Stimulated activated CD8-positive, alpha-beta memory T cell treated with anti-CD3 and anti-CD28 coated beads, Interleukin-7, amount 100 ng/mL, for 1 hour (primary cell): Measurements from ENCODE around the gene UCP2.
"Not testable (repeated sequence)": the region's sequence is repeated elsewhere in the genome, so short reads cannot be mapped to it uniquely, and the experiment has no call there.

Experiments used
- DNase-seq, 2 donors: peaks; one replicate each; pipeline ENCODE4 v3.0.0-alpha.2; 2020; ENCODE audit warnings: low read depth in 2 of 2

UCP2 gene

DNA sequence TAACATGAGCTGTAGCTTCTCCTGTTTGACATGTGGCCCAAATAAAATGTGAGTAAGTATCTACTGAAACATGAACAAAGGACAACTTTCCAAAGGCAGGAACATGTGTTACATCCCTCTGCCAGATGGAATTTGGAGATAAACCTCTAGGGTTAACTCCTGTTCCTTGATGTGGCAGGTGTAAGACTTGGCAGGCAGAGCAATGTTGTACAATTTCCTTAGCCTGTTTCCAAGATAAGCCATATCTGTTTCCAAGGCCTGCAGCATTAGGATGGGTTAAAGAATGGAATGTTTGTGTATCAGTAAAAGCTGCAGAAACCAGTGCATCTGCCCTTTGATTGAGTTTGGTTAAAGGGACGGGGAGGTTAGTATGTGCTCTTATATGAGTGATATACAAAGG, 40.6 kb downstream of the UCP2 start:
- DNase-seq, result no peak

DNA sequence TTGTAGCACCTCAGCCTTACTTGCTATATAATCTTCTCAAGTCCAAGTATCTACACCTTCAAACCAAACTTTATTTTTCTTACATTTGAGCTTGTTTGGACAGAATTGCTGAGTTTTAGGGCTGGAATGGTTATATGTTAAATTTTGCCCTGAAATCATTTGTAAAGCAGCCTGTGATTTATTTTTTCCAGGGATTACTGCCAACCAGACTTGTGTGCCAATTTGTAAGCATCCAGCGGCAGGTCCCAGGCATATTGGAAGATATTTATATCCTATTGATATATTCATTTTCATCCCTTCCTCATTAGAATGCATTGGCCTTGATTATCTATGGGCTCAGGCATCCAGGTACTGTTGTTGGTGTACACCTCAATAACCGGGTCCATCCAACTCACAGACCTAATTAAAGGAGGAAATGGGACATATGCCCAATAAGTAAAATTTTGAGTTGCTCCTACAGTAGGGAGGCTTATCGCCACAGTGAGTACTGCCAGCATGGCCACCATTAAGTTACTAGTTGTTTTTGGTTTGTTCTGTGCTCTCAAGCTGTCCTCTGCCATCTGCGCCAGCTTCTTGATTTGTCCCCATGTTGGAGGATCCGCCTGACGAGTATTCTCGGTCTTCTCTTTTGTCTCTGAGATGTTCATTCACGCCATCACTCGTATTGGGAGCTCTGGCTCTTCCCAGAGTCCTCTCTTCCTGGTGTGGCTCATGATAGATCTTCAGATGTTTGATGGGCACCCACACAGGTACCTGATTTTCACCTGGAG, 41.7 kb downstream of the UCP2 start:
- no peak for DNase-seq

DNA sequence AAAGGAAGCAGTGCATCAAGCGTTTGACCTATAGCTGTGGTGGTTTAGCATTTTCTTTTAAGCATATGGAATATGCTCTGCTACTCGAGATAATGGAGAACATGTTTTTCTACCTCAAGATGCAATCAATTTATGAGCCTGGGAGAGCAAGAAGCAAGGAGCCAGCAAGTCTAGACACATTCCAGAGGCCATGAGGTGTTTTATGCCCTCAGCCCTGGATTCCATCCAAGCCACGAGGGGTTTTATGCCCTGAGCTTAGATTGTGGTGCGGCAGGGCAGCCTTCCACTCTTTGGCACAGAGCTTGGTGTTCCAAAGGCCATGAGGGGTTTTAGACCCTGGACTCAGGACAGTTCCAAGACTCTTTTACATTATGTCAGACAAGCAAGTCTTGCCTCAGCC, 43.5 kb downstream of the UCP2 start:
- no peak for DNase-seq

DNA sequence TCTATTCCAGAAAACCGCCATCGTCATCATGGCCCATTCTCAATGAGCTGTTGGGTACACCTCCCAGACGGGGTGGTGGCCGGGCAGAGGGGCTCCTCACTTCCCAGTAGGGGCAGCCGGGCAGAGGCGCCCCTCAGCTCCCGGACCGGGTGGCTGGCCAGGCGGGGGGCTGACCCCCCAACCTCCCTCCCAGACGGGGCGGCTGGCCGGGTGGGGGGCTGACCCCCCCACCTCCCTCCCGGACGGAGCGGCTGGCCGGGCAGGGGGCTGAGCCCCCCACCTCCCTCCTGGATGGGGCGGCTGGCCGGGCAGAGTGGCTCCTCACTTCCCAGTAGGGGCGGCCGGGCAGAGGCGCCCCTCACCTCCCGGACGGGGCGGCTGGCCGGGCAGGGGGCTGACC, 46.6 kb downstream of the UCP2 start:
- DNase-seq, result not testable (repeated sequence)

DNA sequence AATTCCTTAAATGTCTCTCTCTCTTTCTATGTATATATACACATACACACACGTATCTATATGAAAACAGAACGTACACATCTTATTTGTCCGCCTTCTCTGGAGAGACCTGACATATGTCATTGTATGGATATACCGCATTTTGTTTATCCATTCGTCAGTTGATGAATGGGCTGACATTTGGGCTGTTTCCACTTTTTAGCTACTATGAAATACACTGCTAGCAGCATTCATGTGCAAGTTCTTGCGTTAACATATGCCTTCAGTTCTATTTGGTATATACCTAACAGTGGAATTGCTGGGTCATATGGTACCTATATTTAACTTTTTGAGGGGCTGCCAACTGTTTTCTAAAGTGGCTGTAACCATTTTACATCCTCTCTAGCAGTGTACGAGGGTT, 49.9 kb downstream of the UCP2 start:
- DNase-seq, result no peak

DNA sequence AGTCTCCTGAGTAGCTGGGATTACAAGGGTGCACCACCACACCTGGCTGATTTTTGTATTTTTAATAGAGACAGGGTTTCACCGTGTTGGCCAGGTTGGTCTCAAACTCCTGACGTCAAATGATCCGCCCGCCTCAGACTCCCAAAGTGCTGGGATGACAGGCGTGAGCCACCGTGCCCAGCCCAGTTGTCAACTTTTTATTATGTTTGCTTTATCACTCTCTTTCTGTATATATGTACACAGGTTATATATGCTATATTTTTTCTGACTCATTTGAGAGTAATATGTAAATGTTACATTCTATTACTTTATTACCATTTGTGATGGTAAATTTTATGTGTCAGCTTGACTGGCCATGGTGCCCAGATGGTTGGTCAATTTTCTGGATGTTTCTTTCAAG, 50.7 kb downstream of the UCP2 start:
- no peak for DNase-seq

DNA sequence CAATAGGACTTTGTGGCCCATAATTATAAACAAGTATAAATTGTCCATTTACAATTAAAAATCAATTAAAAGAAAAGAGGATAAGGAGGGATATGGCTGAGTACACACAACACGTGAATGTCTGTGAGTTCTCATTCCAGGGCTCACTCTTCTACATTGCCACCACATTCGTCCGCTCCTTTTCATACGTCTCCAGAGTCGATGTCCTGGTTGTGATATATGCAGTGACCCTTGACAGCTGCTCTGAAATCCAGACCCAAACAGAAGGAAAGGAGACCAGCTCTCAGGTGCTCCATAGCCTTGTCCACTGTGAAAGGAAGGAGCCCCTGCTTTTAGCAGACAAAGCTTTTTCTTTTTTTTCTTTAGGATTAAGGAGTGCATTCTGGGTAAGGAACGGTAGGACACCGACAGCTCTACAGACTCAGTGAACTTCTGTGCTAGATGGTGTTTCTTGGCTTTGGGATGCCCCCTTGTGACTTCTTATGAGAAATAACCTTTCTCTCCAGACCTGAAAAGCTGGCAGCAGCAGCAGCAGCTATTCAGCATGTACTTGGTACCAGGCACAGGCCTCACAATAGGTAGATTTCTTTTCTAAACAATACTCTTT, 51.5 kb downstream of the UCP2 start:
- no peak for DNase-seq

DNA sequence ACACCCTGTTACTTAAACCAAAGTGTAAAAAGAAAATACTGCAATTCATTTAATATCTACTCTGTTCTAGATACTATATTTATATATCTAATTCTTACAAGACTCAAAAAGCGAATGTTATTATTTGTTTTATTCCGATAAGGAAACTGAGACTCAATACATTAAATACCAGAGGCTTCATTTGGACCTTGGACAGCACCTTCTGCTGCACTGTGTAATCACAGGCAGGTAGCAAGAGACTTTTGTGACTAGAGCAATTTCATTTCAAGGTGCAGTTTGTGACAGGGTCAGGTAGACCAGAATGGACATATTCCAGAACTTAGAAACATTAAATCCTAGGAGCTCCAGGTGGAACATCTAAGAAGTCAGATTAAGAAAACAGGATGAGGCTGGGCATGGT, 53.3 kb downstream of the UCP2 start:
- no peak for DNase-seq
